ENCODE measurements around the gene SH3TC1.

Gene SH3TC1

GRCh38 chr4:8180310-8181093 is 18.6 kb upstream of the SH3TC1 start:
- no peak overlapping the region for H3K4me3 ChIP-seq (ENCODE audit: low read length)
- no peak for DNase-seq (ENCODE audit: low read depth)
- TF ChIP-seq CTCF (conservative IDR thresholded peaks at IDR 0.05; ENCODE audit: low read depth, low read length) = no peak

- no peak for TF ChIP-seq CTCF (conservative IDR thresholded peaks at IDR 0.05; ENCODE audit: low read depth, low read length)
- H3K4me3 ChIP-seq (ENCODE audit: low read length) = no peak overlapping the region
- no peak for DNase-seq (ENCODE audit: low read depth)
These were observed 18.0 kb upstream of the SH3TC1 start for GRCh38 chr4:8181119-8181518.

- H3K4me3 ChIP-seq (ENCODE audit: low read length) = no peak overlapping the region
- no peak for TF ChIP-seq CTCF (conservative IDR thresholded peaks at IDR 0.05; ENCODE audit: low read depth, low read length)
- DNase-seq (ENCODE audit: low read depth) = no peak
These were observed 17.2 kb upstream of the SH3TC1 start for GRCh38 chr4:8181844-8182243.

GRCh38 chr4:8182294-8182693 is 16.8 kb upstream of the SH3TC1 start:
- H3K4me3 ChIP-seq (ENCODE audit: low read length) = no peak overlapping the region
- TF ChIP-seq CTCF (conservative IDR thresholded peaks at IDR 0.05; ENCODE audit: low read depth, low read length) = no peak
- no peak for DNase-seq (ENCODE audit: low read depth)

GRCh38 chr4:8182858-8183725 is 16.0 kb upstream of the SH3TC1 start:
- DNase-seq (ENCODE audit: low read depth) = no peak
- no peak for TF ChIP-seq CTCF (conservative IDR thresholded peaks at IDR 0.05; ENCODE audit: low read depth, low read length)
- no peak overlapping the region for H3K4me3 ChIP-seq (ENCODE audit: low read length)

GRCh38 chr4:8184061-8184460 is 15.0 kb upstream of the SH3TC1 start:
- DNase-seq (ENCODE audit: low read depth) = no peak
- H3K4me3 ChIP-seq (ENCODE audit: low read length) = no peak overlapping the region
- no peak for TF ChIP-seq CTCF (conservative IDR thresholded peaks at IDR 0.05; ENCODE audit: low read depth, low read length)
